K562 (cell line): ENCODE measurements around the gene SERINC5. TPM values are rescaled to one million over a fixed set of nuclear protein-coding genes. Genes with fewer than 3 reads are reported as not detected.

ENCODE experiments used
- ATAC-seq: fragments of 200-7000 bp; cut with Tn5 transposase; 3 replicates; pipeline ENCODE4 v1.9.1; 2020; ENCODE audit warnings: moderate library complexity
- BruUV-seq: library from RNA; stranded (reverse); fragments of 400-500 nt; replicated peaks from 2 replicates; lab custom pipeline; 2021; lab: Mats Ljungman, UMichigan
- CTCF ChIA-PET: fragments of 300-600 bp; formaldehyde crosslinking; extraction: SDS; loops from one replicate; lab custom pipeline; 2021; ENCODE audit warnings: low intra/inter-chr PET ratio; lab: Yijun Ruan, JAX
- POLR2A ChIA-PET: fragments of 300-600, 350-650 bp; sonication (Branson Sonifier 250); formaldehyde crosslinking; extraction: SDS; loops from one replicate; lab custom pipeline; 2021; ENCODE audit warnings: antibody characterized with exemption, inconsistent platforms; lab: Yijun Ruan, JAX
- DNase-seq, 4 experiments: peaks; one replicate each; pipeline versions ENCODE4 v3.0.0 to v3.0.0-alpha.2; 2011 to 2018; ENCODE audit warnings: low spot score in 3 of 4, mixed read lengths in 3 of 4; ENCODE audit errors: extremely low read depth in 1 of 4
- FAIRE-seq: peaks from 2 replicates; lab custom pipeline; 2011; peaks lifted over from hg19 to GRCh38; lab: Jason Lieb, UNC
- H2AFZ ChIP-seq: 2 replicates; pipeline ENCODE4 v1.6.0; 2011; ENCODE audit warnings: low read depth, low read length, control low read depth, inconsistent platforms
- H3K27ac ChIP-seq: fragments of 200-600 bp; 3 replicates; pipeline ENCODE4 v1.8.0; 2011; ENCODE audit warnings: low read depth, mild to moderate bottlenecking, control low read depth, inconsistent platforms, low read length, moderate library complexity, mixed read lengths; ENCODE audit errors: extremely low read depth
- H3K27me3 ChIP-seq, 2 experiments: fragments of 300-600 bp in 1 of 2; 2 replicates in 1 of 2; 3 replicates in 1 of 2; pipeline versions ENCODE4 v1.6.0 to v1.8.0; 2011; ENCODE audit warnings: inconsistent platforms in 2 of 2, low read length in 2 of 2, mild to moderate bottlenecking in 1 of 2, mixed read lengths in 1 of 2, moderate library complexity in 1 of 2; ENCODE audit not compliant: control insufficient read depth in 2 of 2, insufficient read depth in 2 of 2
- H3K36me3 ChIP-seq: fragments of 300-600 bp; 3 replicates; pipeline ENCODE4 v1.8.0; 2011; ENCODE audit warnings: mild to moderate bottlenecking, low read length, inconsistent platforms; ENCODE audit not compliant: control insufficient read depth, insufficient read depth
- H3K4me1 ChIP-seq, 2 experiments: fragments of 200-600 bp in 1 of 2; replicated peaks in 1 of 2; 2 replicates in 1 of 2; 3 replicates in 1 of 2; pipeline versions ENCODE4 v1.5.1 to v1.8.0; 2011; ENCODE audit warnings: inconsistent platforms in 2 of 2, low read length in 2 of 2, mild to moderate bottlenecking in 1 of 2, mixed read lengths in 1 of 2, moderate library complexity in 1 of 2; ENCODE audit not compliant: control insufficient read depth in 2 of 2, insufficient read depth in 2 of 2
- H3K4me2 ChIP-seq: 2 replicates; pipeline ENCODE4 v1.6.1; 2011; ENCODE audit warnings: low read length, control low read depth, inconsistent platforms, mixed read lengths; ENCODE audit not compliant: insufficient read depth
- H3K4me3 ChIP-seq: fragments of 200-600 bp; sonication (generic), shearing (Covaris generic); 2 replicates; pipeline ENCODE4 v1.5.1; 2016; ENCODE audit warnings: control low read depth, inconsistent platforms
- H3K79me2 ChIP-seq: fragments of 200-600 bp; 3 replicates; pipeline ENCODE4 v1.8.0; 2011; ENCODE audit warnings: low read length, inconsistent platforms; ENCODE audit not compliant: control insufficient read depth, insufficient read depth
- H3K9ac ChIP-seq, 2 experiments: 2 replicates each; pipeline versions ENCODE4 v1.6.0 to v1.6.1; 2011; ENCODE audit warnings: low read depth in 2 of 2, low read length in 2 of 2, control low read depth in 1 of 2, inconsistent platforms in 1 of 2, mild to moderate bottlenecking in 1 of 2, mixed read lengths in 1 of 2; ENCODE audit not compliant: insufficient read depth in 1 of 2
- H3K9me1 ChIP-seq: one replicate; pipeline ENCODE4 v1.6.0; 2011; ENCODE audit warnings: inconsistent platforms, mild to moderate bottlenecking, low read length, moderate library complexity; ENCODE audit not compliant: control insufficient read depth, insufficient read depth
- H3K9me3 ChIP-seq: replicated peaks from 2 replicates; pipeline ENCODE4 v1.5.1; 2011; ENCODE audit warnings: low read depth, low read length, inconsistent platforms; ENCODE audit not compliant: control insufficient read depth, insufficient read depth
- H4K20me1 ChIP-seq: replicated peaks from 2 replicates; pipeline ENCODE4 v1.6.1; 2011; ENCODE audit warnings: low read length, inconsistent platforms, mixed read lengths; ENCODE audit not compliant: control insufficient read depth, insufficient read depth
- AFF4 ChIP-seq: sonication (generic); formaldehyde crosslinking; IDR thresholded peaks from 2 replicates; pipeline ENCODE4 v1.8.0; 2023; ENCODE audit warnings: mild to moderate bottlenecking, missing genetic modification reagents
- CEBPB ChIP-seq: fragments of 450-650 bp; IDR thresholded peaks from 2 replicates; pipeline ENCODE4 v1.6.1; 2016; ENCODE audit warnings: missing genetic modification characterization, missing compliant biosample characterization
- HINFP ChIP-seq: fragments of 450-650 bp; conservative IDR thresholded peaks from 2 replicates; pipeline ENCODE4 v1.6.1; 2016; ENCODE audit warnings: missing genetic modification characterization, low read depth, mild to moderate bottlenecking, control low read depth, missing compliant biosample characterization
- KDM4B ChIP-seq, 2 experiments: fragments of 450-650 bp in 1 of 2; sonication (generic) in 1 of 2; IDR thresholded peaks; 2 replicates each; pipeline ENCODE4 v1.6.1; 2016 to 2017; ENCODE audit warnings: borderline replicate concordance in 2 of 2, antibody characterized with exemption in 1 of 2, low read depth in 1 of 2, mild to moderate bottlenecking in 1 of 2
- PHF21A ChIP-seq: fragments of 450-650 bp; IDR thresholded peaks from 2 replicates; pipeline ENCODE4 v1.6.1; 2017; ENCODE audit warnings: low read depth, borderline replicate concordance
- ZBTB40 ChIP-seq, 2 experiments: fragments of 450-650 bp in 1 of 2; sonication (generic) in 1 of 2; formaldehyde crosslinking in 1 of 2; IDR thresholded peaks; 2 replicates each; pipeline versions ENCODE4 v1.7.1 to v1.9.0; 2016 to 2022; ENCODE audit warnings: inconsistent platforms in 1 of 2, mild to moderate bottlenecking in 1 of 2, missing genetic modification reagents in 1 of 2
- WGBS: fragments of 100-300 bp; shearing (Covaris generic); methylation state at CpG from one replicate; pipeline ENCODE4 v1.1.6; 2016; ENCODE audit warnings: low coverage, mixed read lengths; ENCODE audit not compliant: insufficient coverage; ENCODE audit errors: missing lambda C conversion rate; 5-methylcytosine and 5-hydroxymethylcytosine counted together
- in situ Hi-C: fragments of 300-500 bp; cut with MboI; formaldehyde crosslinking; loops from 4 replicates; pipeline ENCODE4 v1.15.0; 2018; ENCODE audit warnings: inconsistent platforms, mixed read lengths
- intact Hi-C: fragments of 100-400 bp; cut with micrococcal nuclease; formaldehyde crosslinking; loops from 2 replicates; pipeline ENCODE4 v1.14.2; 2022
- polyA plus RNA-seq, 8 experiments: library from polyadenylated mRNA; depleted of rRNA in 4 of 8; stranded (reverse) in 5 of 8; unstranded in 3 of 8; fragments of >200 nt; fragmentation: Nextera tagmentation in 2 of 8; fragmentation: Illumina TruSeq in 1 of 8; extraction: Ambion mirVana in 2 of 8; extraction: Trizol in 1 of 8; gene quantifications; 2 replicates each; pipeline versions ENCODE4 v1.2.1 to v1.2.3, GENCODE V29; 2011 to 2014; ENCODE audit warnings: inconsistent platforms in 1 of 8, missing spikeins in 1 of 8
- total RNA-seq, 7 experiments: library from RNA; depleted of rRNA in 6 of 7; stranded (reverse); fragments of >200 nt in 6 of 7; fragmentation: Illumina TruSeq in 2 of 7; extraction: Trizol in 2 of 7; gene quantifications; 2 replicates each; pipeline versions ENCODE4 v1.2.1 to v1.2.3, GENCODE V29; 2011 to 2021; ENCODE audit warnings: low replicate concordance in 1 of 7

The SERINC5 gene
- total and polyA plus RNA-seq, 9 of the 15 experiments (the other 6 are each of a cell fraction or from before 2014, with no cell fraction given): 1.4 to 7.9 (median 3.7) TPM

DNA sequence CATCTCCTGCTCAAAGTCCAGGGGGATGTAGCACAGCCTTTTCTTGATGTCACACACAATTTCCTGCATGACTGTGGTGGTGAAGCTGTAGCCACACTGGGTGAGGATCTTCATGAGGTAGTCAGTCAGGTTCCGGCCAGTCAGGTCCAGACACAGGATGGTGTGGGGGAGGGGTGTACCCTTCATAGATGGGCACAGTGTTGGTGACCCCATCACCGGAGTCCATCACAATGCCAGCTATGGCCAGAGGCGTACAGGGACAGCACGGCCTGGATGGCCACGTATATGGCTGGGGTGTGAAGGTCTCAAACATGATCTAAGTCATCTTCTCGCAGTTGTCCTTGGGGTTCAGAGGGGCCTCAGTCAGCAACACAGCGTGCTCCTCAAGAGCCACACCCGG lies 44.3 kb upstream of the SERINC5 start:
- ChIA-PET CTCF (no interaction called here), POLR2A (interaction anchor here (0.8 kb wide), 1 partner anchor 11 kb away, joined by 4 read pairs; no protein-coding TSS in a partner anchor)
- 24% methylated on average over 6 of the region's 8 CpGs for WGBS
- FAIRE-seq: no peak
- H3K27ac ChIP-seq: no peak overlapping the region
- H3K27me3 ChIP-seq: peaks cover 16 to 32% of the 10 kb centered on the region in 2 experiments
- no peaks in the 10 kb centered on the region for H3K9me3 ChIP-seq
- no peaks in the 10 kb centered on the region; a peak in 1 of 5 replicates for H3K4me1 ChIP-seq
- H2AFZ ChIP-seq: no peak overlapping the region
- H3K4me2 ChIP-seq: no peak overlapping the region
- peak; percentile 25; the same call in 1 of the 3 replicates for ATAC-seq
- no peak for DNase-seq
- BruUV-seq: no TSS peak
- no peak overlapping the region for H3K9ac ChIP-seq
- no peak overlapping the region for H3K4me3 ChIP-seq
- H3K36me3 ChIP-seq: no peaks in the 10 kb centered on the region
- no peaks in the 10 kb centered on the region for H3K79me2 ChIP-seq
- in situ Hi-C loops: loop anchor here (25.0 kb wide), 1 partner anchor 1288 kb away; no protein-coding TSS in a partner anchor
- H4K20me1 ChIP-seq: no peaks in the 10 kb centered on the region
- intact Hi-C loops: no loop called here
- H3K9me1 ChIP-seq: no peaks in the 10 kb centered on the region
- TF ChIP-seq CEBPB (tag) (no peak), PHF21A (no peak), HINFP (tag) (no peak), KDM4B (IDR thresholded peaks at IDR 0.05; ENCODE audit: borderline replicate concordance in 2 of 2, low read depth in 1 of 2) (no peak), ZBTB40 (IDR thresholded peaks at IDR 0.05) (no peak), ZBTB40 (CRISPR knock-in tag; IDR thresholded peaks at IDR 0.05) (no peak), AFF4 (CRISPR knock-in tag) (no peak)
